ENCODE measurements around the gene TMEM119. TPM values are rescaled to one million over a fixed set of nuclear protein-coding genes. Genes with fewer than 3 reads are reported as not detected.

The TMEM119 gene
- total and polyA plus RNA-seq, 2 of the 13 experiments (the other 11 are each of a cell fraction or from before 2014, with no cell fraction given): not detected

GRCh38 chr12:108563136-108563803 is 34.6 kb downstream of the TMEM119 start (continued):
- TF ChIP-seq BCL6 (CRISPR knock-in tag; IDR thresholded peaks at IDR 0.05) (no peak), ZXDC (CRISPR knock-in tag; IDR thresholded peaks at IDR 0.05) (no peak), ZNF296 (CRISPR knock-in tag; conservative IDR thresholded peaks at IDR 0.05) (no peak), ZNF136 (CRISPR knock-in tag; IDR thresholded peaks at IDR 0.05; ENCODE audit: low read depth) (no peak), GPBP1L1 (CRISPR knock-in tag; IDR thresholded peaks at IDR 0.05) (no peak), FOXA3 (CRISPR knock-in tag; IDR thresholded peaks at IDR 0.05) (0 out of 2 replicates have a peak, but pooled peaks have one; percentile 24), RNF2 (conservative IDR thresholded peaks at IDR 0.05; ENCODE audit: low read depth) (no peak), ZNF644 (CRISPR knock-in tag; IDR thresholded peaks at IDR 0.05; ENCODE audit: low read depth) (no peak), NFE2L2 (IDR thresholded peaks at IDR 0.05; ENCODE audit: low read length) (no peak), ZNF431 (CRISPR knock-in tag; IDR thresholded peaks at IDR 0.05; ENCODE audit: borderline replicate concordance, low read depth) (no peak), SSRP1 (CRISPR knock-in tag; IDR thresholded peaks at IDR 0.05) (no peak), DNMT1 (CRISPR knock-in tag; IDR thresholded peaks at IDR 0.05) (no peak), NFIB (CRISPR knock-in tag; IDR thresholded peaks at IDR 0.05; ENCODE audit: borderline replicate concordance) (no peak), ZNF484 (CRISPR knock-in tag; IDR thresholded peaks at IDR 0.05; ENCODE audit: borderline replicate concordance, low read depth) (no peak), GATAD1 (CRISPR knock-in tag; IDR thresholded peaks at IDR 0.05) (peak; percentile 79; the same call in 1 of the 2 replicates), ZNF605 (CRISPR knock-in tag; IDR thresholded peaks at IDR 0.05) (no peak), ATF4 (CRISPR knock-in tag; IDR thresholded peaks at IDR 0.05) (peak in 1 of 2 experiments; percentile 89; a peak in 2 of 4 replicates), TERF1 (CRISPR knock-in tag; IDR thresholded peaks at IDR 0.05) (no peak), TFDP2 (CRISPR knock-in tag; IDR thresholded peaks at IDR 0.05) (0 out of 2 replicates have a peak, but pooled peaks have one; percentile 39), ZNF264 (CRISPR knock-in tag; IDR thresholded peaks at IDR 0.05) (no peak), ZNF800 (CRISPR knock-in tag; IDR thresholded peaks at IDR 0.05) (no peak)
